ENCODE measurements around the gene UBE2E2.

Gene UBE2E2

GRCh38 chr3:23389686-23390085 is 186.6 kb downstream of the UBE2E2 start:
- DNase-seq = no peak

GRCh38 chr3:23390446-23390845 is 187.3 kb downstream of the UBE2E2 start:
- no peak for DNase-seq

- DNase-seq = no peak
These were observed 187.9 kb downstream of the UBE2E2 start for GRCh38 chr3:23390989-23391553.

- no peak for DNase-seq
These were observed 192.0 kb downstream of the UBE2E2 start for GRCh38 chr3:23395115-23395514.

- no peak for DNase-seq
These were observed 193.6 kb downstream of the UBE2E2 start for GRCh38 chr3:23396746-23397145.

GRCh38 chr3:23399221-23399620 is 196.1 kb downstream of the UBE2E2 start:
- no peak for DNase-seq

GRCh38 chr3:23402728-23403492 is 199.8 kb downstream of the UBE2E2 start:
- peak; percentile 24 to 74 (median 51) for DNase-seq

- no peak for DNase-seq
These were observed 201.1 kb downstream of the UBE2E2 start for GRCh38 chr3:23404246-23404645.

GRCh38 chr3:23405081-23405480 is 202.0 kb downstream of the UBE2E2 start:
- no peak for DNase-seq

GRCh38 chr3:23406601-23407000 is 203.5 kb downstream of the UBE2E2 start:
- DNase-seq = no peak

GRCh38 chr3:23418026-23418425 is 214.9 kb downstream of the UBE2E2 start:
- DNase-seq = no peak

- DNase-seq = no peak
These were observed 218.8 kb downstream of the UBE2E2 start for GRCh38 chr3:23421811-23422516.

GRCh38 chr3:23422517-23422851 is 219.4 kb downstream of the UBE2E2 start:
- no peak for DNase-seq

- no peak for DNase-seq
These were observed 222.3 kb downstream of the UBE2E2 start for GRCh38 chr3:23425410-23425809.

GRCh38 chr3:23430781-23431398 is 227.8 kb downstream of the UBE2E2 start:
- no peak for DNase-seq

- no peak for DNase-seq
These were observed 228.6 kb downstream of the UBE2E2 start for GRCh38 chr3:23431764-23432163.

GRCh38 chr3:23435318-23435717 is 232.2 kb downstream of the UBE2E2 start:
- DNase-seq = peak in 3 of 4 experiments; percentile 7 to 28 (median 19)

- no peak for DNase-seq
These were observed 232.8 kb downstream of the UBE2E2 start for GRCh38 chr3:23435904-23436303.

- no peak for DNase-seq
These were observed 234.5 kb downstream of the UBE2E2 start for GRCh38 chr3:23437484-23438145.

- DNase-seq = no peak
These were observed 235.5 kb downstream of the UBE2E2 start for GRCh38 chr3:23438657-23439056.

- no peak for DNase-seq
These were observed 236.0 kb downstream of the UBE2E2 start for GRCh38 chr3:23439080-23439479.

GRCh38 chr3:23440416-23441294 is 237.5 kb downstream of the UBE2E2 start:
- no peak for DNase-seq
